HL-60 (cell line): Measurements from ENCODE around the gene CHTF18.

ENCODE experiments used
- DNase-seq, 2 experiments: peaks; one replicate each; pipeline ENCODE4 v3.0.0-alpha.2; 2010 to 2020; ENCODE audit warnings: low read depth in 1 of 2, low spot score in 1 of 2
- H3K27ac ChIP-seq: fragments of 250-450 bp; sonication (Bioruptor Pico); replicated peaks from 2 replicates; pipeline ENCODE4 v1.5.1; 2020; ENCODE audit warnings: mild to moderate bottlenecking, moderate library complexity
- H3K27me3 ChIP-seq: fragments of 250-450 bp; sonication (Bioruptor Pico); 2 replicates; pipeline ENCODE4 v1.5.1; 2021; ENCODE audit warnings: mild to moderate bottlenecking, moderate library complexity; ENCODE audit not compliant: insufficient read depth, poor library complexity, severe bottlenecking
- H3K4me3 ChIP-seq: replicated peaks from 2 replicates; pipeline ENCODE4 v1.5.1; 2011; ENCODE audit warnings: mild to moderate bottlenecking, control low read depth, low read length; ENCODE audit not compliant: insufficient read depth
- GABPA ChIP-seq: IDR thresholded peaks from 2 replicates; pipeline ENCODE4 v1.6.1; 2012; ENCODE audit warnings: low read depth
- POLR2AphosphoS5 ChIP-seq: IDR thresholded peaks from 2 replicates; pipeline ENCODE4 v1.6.1; 2012; ENCODE audit warnings: low read depth
- REST ChIP-seq: IDR thresholded peaks from 2 replicates; pipeline ENCODE4 v1.6.1; 2012; ENCODE audit warnings: low read depth; ENCODE audit not compliant: insufficient replicate concordance
- SPI1 ChIP-seq: IDR thresholded peaks from 2 replicates; pipeline ENCODE4 v1.6.1; 2012; ENCODE audit warnings: low read depth, mild to moderate bottlenecking, borderline replicate concordance
- TF ChIP-seq, protein P1 (sequence below): IDR thresholded peaks from one replicate; pipeline ENCODE4 v1.5.1; 2011; ENCODE audit warnings: low read length, control low read depth, inconsistent platforms; ENCODE audit not compliant: insufficient read depth

CHTF18 gene

GRCh38 chr16:762595-763268 lies 25.7 kb upstream of the CHTF18 start:
- Histone ChIP-seq H3K27ac (no peak overlapping the region), H3K4me3 (no peak overlapping the region)

DNA sequence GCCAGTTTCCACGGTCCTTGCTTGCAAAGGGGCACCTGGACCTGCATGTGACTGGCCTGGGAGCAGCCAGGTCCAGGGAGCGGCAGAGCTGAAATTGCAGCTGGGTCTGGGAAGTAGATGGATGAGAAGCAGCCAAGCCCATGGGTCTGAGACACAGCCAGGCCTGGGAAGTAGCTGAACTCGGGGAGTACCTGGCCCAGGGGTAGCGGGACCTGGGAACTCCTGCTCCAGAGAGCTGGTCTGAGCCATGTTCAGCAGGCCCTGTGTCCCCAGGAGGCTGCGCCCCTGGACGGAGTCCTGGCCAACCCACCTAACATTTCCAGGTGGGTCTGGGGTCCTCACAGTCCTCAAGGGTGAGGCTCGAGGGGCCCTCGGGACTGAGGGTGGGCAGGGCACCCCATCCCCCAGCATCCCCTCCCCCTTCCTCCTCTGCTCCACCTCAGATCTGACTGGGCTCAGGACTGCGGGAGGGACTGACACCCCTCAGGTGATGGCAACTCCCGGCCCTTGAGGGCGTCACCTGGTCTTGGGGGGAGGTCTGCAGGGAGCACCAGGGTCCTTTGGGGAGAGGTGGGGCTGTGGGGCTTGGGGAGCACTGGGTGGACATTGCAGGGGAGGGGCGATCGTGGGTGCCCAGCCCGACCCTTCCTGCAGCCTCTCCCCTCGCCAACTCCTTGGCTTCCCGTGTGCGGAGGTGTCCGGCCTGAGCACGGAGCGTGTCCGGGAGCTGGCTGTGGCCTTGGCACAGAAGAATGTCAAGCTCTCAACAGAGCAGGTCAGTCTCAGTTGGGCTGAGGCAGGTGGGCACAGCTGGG lies 24.8 kb upstream of the CHTF18 start:
- TF ChIP-seq POLR2AphosphoS5 (no peak), REST (no peak)
- TF ChIP-seq, protein P1, sequence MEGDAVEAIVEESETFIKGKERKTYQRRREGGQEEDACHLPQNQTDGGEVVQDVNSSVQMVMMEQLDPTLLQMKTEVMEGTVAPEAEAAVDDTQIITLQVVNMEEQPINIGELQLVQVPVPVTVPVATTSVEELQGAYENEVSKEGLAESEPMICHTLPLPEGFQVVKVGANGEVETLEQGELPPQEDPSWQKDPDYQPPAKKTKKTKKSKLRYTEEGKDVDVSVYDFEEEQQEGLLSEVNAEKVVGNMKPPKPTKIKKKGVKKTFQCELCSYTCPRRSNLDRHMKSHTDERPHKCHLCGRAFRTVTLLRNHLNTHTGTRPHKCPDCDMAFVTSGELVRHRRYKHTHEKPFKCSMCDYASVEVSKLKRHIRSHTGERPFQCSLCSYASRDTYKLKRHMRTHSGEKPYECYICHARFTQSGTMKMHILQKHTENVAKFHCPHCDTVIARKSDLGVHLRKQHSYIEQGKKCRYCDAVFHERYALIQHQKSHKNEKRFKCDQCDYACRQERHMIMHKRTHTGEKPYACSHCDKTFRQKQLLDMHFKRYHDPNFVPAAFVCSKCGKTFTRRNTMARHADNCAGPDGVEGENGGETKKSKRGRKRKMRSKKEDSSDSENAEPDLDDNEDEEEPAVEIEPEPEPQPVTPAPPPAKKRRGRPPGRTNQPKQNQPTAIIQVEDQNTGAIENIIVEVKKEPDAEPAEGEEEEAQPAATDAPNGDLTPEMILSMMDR, result no peak
- no peaks in the 10 kb centered on the region for H3K27me3 ChIP-seq
- no peak overlapping the region for H3K4me3 ChIP-seq
- H3K27ac ChIP-seq, result no peak overlapping the region
- DNase-seq, result no peak

More at GRCh38 chr16:762595-763268, 25.7 kb upstream of the CHTF18 start:
- no peak for DNase-seq
- no peak for TF ChIP-seq POLR2AphosphoS5
- TF ChIP-seq, protein P1, result no peak
- TF ChIP-seq SPI1, result no peak
- TF ChIP-seq REST, result no peak
- no peak for TF ChIP-seq GABPA
- H3K27me3 ChIP-seq, result no peaks in the 10 kb centered on the region

DNA sequence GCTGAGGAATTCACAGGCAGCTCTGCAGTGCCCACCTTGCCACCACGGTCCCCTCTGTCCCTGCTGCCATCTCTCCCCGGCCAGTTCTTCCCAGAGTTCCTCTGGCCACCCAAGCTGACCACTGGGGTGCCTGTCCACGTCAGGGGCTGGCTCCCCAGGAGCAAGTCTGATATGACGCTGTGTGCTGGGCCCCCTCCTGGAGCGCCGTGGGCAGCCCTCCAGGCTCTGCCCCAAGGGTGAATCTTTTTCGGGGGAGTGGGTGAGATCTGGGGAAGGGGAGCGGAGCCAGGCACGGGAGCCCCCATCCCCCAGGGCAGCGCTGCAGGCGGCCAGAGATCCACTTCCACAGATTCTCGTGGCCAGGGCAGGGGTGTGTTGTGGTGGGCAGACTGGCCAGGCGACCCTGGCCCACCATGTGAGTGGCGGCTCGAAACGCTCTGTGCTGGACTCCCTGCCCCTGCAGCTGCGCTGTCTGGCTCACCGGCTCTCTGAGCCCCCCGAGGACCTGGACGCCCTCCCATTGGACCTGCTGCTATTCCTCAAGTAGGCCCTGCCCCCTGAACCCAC lies 24.2 kb upstream of the CHTF18 start:
- no peak overlapping the region for H3K4me3 ChIP-seq
- no peak for DNase-seq
- H3K27me3 ChIP-seq, result no peaks in the 10 kb centered on the region
- no peak overlapping the region for H3K27ac ChIP-seq
- TF ChIP-seq REST (no peak), POLR2AphosphoS5 (no peak), GABPA (no peak), SPI1 (no peak)
- TF ChIP-seq, protein P1, result no peak
